Peyer's patch (tissue), 4 donors: Measurements from ENCODE around the gene ENG.

Source experiments
- POLR2A ChIP-seq, 2 donors: fragments of 450-650 bp; IDR thresholded peaks; one replicate each; pipeline ENCODE4 v1.5.1; 2017; ENCODE audit warnings: antibody characterized with exemption in 2 of 2, mild to moderate bottlenecking in 2 of 2, moderate library complexity in 2 of 2
- TF ChIP-seq, protein P1 (sequence below), 6 experiments: fragments of 450-650 bp in 4 of 6; fragments of 200-600 bp in 2 of 6; sonication (generic) in 1 of 6; IDR thresholded peaks; one replicate each; pipeline ENCODE4 v1.5.1; 2017 to 2019; ENCODE audit warnings: antibody characterized with exemption in 6 of 6, mild to moderate bottlenecking in 3 of 6, moderate library complexity in 1 of 6

DNA sequence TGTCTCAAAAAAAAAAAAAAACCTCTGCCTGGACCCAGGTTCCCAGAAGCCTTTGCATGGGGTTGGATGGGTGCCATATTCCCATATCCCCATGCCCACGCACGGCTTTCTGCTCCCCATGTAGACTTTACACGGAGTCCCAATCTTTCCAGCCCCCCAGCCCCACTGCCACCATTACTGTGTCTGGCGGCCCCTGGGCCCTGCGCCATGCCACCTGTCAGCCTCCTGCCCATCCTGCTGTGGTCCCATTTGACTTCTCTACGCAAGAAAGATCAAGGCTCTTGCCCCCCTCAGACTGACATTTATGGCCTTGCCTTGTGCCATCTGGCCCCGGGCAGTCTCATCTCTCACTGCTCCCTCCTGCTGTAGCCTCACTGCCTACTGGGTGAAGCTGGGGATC lies 29.5 kb upstream of the ENG start:
- no peak for TF ChIP-seq POLR2A (IDR thresholded peaks at IDR 0.05)
- TF ChIP-seq, protein P1, sequence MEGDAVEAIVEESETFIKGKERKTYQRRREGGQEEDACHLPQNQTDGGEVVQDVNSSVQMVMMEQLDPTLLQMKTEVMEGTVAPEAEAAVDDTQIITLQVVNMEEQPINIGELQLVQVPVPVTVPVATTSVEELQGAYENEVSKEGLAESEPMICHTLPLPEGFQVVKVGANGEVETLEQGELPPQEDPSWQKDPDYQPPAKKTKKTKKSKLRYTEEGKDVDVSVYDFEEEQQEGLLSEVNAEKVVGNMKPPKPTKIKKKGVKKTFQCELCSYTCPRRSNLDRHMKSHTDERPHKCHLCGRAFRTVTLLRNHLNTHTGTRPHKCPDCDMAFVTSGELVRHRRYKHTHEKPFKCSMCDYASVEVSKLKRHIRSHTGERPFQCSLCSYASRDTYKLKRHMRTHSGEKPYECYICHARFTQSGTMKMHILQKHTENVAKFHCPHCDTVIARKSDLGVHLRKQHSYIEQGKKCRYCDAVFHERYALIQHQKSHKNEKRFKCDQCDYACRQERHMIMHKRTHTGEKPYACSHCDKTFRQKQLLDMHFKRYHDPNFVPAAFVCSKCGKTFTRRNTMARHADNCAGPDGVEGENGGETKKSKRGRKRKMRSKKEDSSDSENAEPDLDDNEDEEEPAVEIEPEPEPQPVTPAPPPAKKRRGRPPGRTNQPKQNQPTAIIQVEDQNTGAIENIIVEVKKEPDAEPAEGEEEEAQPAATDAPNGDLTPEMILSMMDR (IDR thresholded peaks at IDR 0.05): no peak
